Lung (tissue), 12 donors: ENCODE data around the gene HM13. TPM values are rescaled to one million over a fixed set of nuclear protein-coding genes. Genes with fewer than 3 reads are reported as not detected.

ENCODE experiments used
- ATAC-seq: fragments of 200-7000 bp; cut with Tn5 transposase; one replicate; pipeline ENCODE4 v1.9.1; 2020; ENCODE audit warnings: moderate number of reproducible peaks; ENCODE audit not compliant: insufficient read depth, low FRiP score
- DNase-seq, 3 donors: peaks; one replicate each; pipeline ENCODE4 v3.0.0-alpha.2; 2013 to 2017
- H3K27ac ChIP-seq, 2 donors: one replicate each; pipeline ENCODE4 v1.5.1; 2013; ENCODE audit warnings: mild to moderate bottlenecking in 2 of 2, moderate library complexity in 2 of 2, control low read depth in 1 of 2, inconsistent platforms in 1 of 2, low read depth in 1 of 2, low read length in 1 of 2
- H3K27me3 ChIP-seq, 3 donors: one replicate each; pipeline ENCODE4 v1.5.1; 2013; ENCODE audit warnings: low read length in 2 of 3; ENCODE audit not compliant: control insufficient read depth in 3 of 3, insufficient read depth in 3 of 3
- H3K36me3 ChIP-seq, 4 donors: one replicate each; pipeline ENCODE4 v1.5.1; 2013; ENCODE audit warnings: low read length in 4 of 4, mild to moderate bottlenecking in 1 of 4, moderate library complexity in 1 of 4; ENCODE audit not compliant: control insufficient read depth in 4 of 4, insufficient read depth in 4 of 4
- H3K4me1 ChIP-seq, 5 donors: one replicate each; pipeline ENCODE4 v1.5.1; 2013; ENCODE audit warnings: low read length in 5 of 5, mild to moderate bottlenecking in 2 of 5, moderate library complexity in 1 of 5; ENCODE audit not compliant: control insufficient read depth in 5 of 5, insufficient read depth in 5 of 5
- H3K4me3 ChIP-seq: one replicate; pipeline ENCODE4 v1.5.1; 2013; ENCODE audit warnings: mild to moderate bottlenecking, control low read depth, moderate library complexity
- H3K9ac ChIP-seq, 2 donors: one replicate each; pipeline ENCODE4 v1.5.1; 2013; ENCODE audit warnings: low read length in 2 of 2, control low read depth in 1 of 2; ENCODE audit not compliant: insufficient read depth in 1 of 2
- H3K9me3 ChIP-seq, 4 donors: one replicate each; pipeline ENCODE4 v1.5.1; 2013; ENCODE audit warnings: low read length in 3 of 4, mild to moderate bottlenecking in 1 of 4, moderate library complexity in 1 of 4; ENCODE audit not compliant: control insufficient read depth in 4 of 4, insufficient read depth in 3 of 4
- CTCF ChIP-seq: IDR thresholded peaks from 2 replicates; pipeline ENCODE4 v1.5.1; 2012; ENCODE audit warnings: mild to moderate bottlenecking; ENCODE audit errors: control extremely low read depth, extremely low read depth
- WGBS, 2 donors: extraction: QIAGEN DNeasy Blood & Tissue Kit; methylation state at CpG; one replicate each; pipeline ENCODE4 v1.1.7; 2013; 5-methylcytosine and 5-hydroxymethylcytosine counted together
- polyA plus RNA-seq, 2 donors: library from polyadenylated mRNA; stranded (reverse); fragments of 200-250 nt; gene quantifications; one replicate each; pipeline ENCODE4 v1.2.1, GENCODE V29; 2013
- total RNA-seq, 2 donors: library from RNA; depleted of rRNA in 1 of 2; stranded (reverse); fragments of >200 nt in 1 of 2; gene quantifications; one replicate each; pipeline ENCODE4 v1.2.1, GENCODE V29; 2014 to 2021
- donor health status: control.
- donor health status: control.
- donor health status: Bipolar disorder and iron deficiency.
- donor health status: healthy.
- donor health status: DM: yes; HTN: yes; CAD: no.

HM13 gene
- total and polyA plus RNA-seq, 4 donors = 53.5 to 249 (median 205) TPM

GRCh38 chr20:31559704-31560093 lies 45.5 kb downstream of the HM13 start:
- Histone ChIP-seq H3K9ac (no peak overlapping the region), H3K4me1 (no peaks in the 10 kb centered on the region), H3K9me3 (no peaks in the 10 kb centered on the region), H3K27me3 (no peaks in the 10 kb centered on the region), H3K4me3 (no peak overlapping the region), H3K36me3 (peaks cover 11 to 49% (median 39%) of the 10 kb centered on the region in 4 donors), H3K27ac (no peak overlapping the region)
- TF ChIP-seq CTCF = no peak
- ATAC-seq (no peak), DNase-seq (no peak)
- 76 to 98% methylated on average over 2 of the region's 2 CpGs for WGBS, 2 donors

GRCh38 chr20:31560094-31560745 lies 46.0 kb downstream of the HM13 start:
- ATAC-seq (peak; percentile 59), DNase-seq (peak; percentile 62 to 67 (median 67))
- H3K9me3 ChIP-seq = no peaks in the 10 kb centered on the region
- H3K27ac ChIP-seq = peak overlapping the region; percentile 55 to 68
- no peaks in the 10 kb centered on the region for H3K4me1 ChIP-seq
- TF ChIP-seq CTCF = peak; percentile 65
- peaks cover 11 to 49% (median 34%) of the 10 kb centered on the region in 4 donors for H3K36me3 ChIP-seq
- H3K27me3 ChIP-seq = no peaks in the 10 kb centered on the region
- no peak overlapping the region for H3K9ac ChIP-seq
- no peak overlapping the region for H3K4me3 ChIP-seq
- 9 to 13% methylated on average over 6 of the region's 6 CpGs for WGBS, 2 donors

- no peaks in the 10 kb centered on the region for H3K27me3 ChIP-seq
- 62 to 74% methylated on average over 7 of the region's 7 CpGs for WGBS, 2 donors
- no peak overlapping the region for H3K9ac ChIP-seq
- no peak overlapping the region for H3K4me3 ChIP-seq
- peak overlapping the region; percentile 55 to 68 for H3K27ac ChIP-seq
- peak; percentile 67 for ATAC-seq
- peaks cover 11 to 49% (median 35%) of the 10 kb centered on the region in 4 donors for H3K36me3 ChIP-seq
- no peak for TF ChIP-seq CTCF
- no peak for DNase-seq
- no peaks in the 10 kb centered on the region for H3K9me3 ChIP-seq
- H3K4me1 ChIP-seq = no peaks in the 10 kb centered on the region
These were observed 46.7 kb downstream of the HM13 start for GRCh38 chr20:31560746-31561598.
